ENCODE data around the gene FHOD3. TPM values are rescaled to one million over a fixed set of nuclear protein-coding genes. Genes with fewer than 3 reads are reported as not detected.

Gene FHOD3
- total and polyA plus RNA-seq, 2 of the 13 experiments (the other 11 are each of a cell fraction or from before 2014, with no cell fraction given) = 0.07 TPM; not detected in 1

- in situ Hi-C loops (cut with HindIII; ENCODE audit: extremely low pct_ligation_motif_present, low pct_unique_long_range_greater_than_20kb) = no loop called here
- FAIRE-seq (no peak), ATAC-seq (no peak), DNase-seq (ENCODE audit: low spot score) (no peak)
- BruUV-seq (replicated peaks) = no TSS peak
- ChIA-PET CTCF (ENCODE audit: low intra/inter-chr PET ratio, low total read pairs) (no interaction called here), POLR2A (no interaction called here)
- H3K27ac ChIP-seq (ENCODE audit: extremely low read length, insufficient read depth, low read length) = no peak overlapping the region
- no peaks in the 10 kb centered on the region for H3K4me1 ChIP-seq (ENCODE audit: insufficient read depth, low read length)
- no peak overlapping the region for H3K4me2 ChIP-seq (ENCODE audit: low read depth, low read length)
- no peaks in the 10 kb centered on the region for H3K27me3 ChIP-seq (ENCODE audit: control insufficient read depth in 1 of 2, insufficient read depth in 2 of 2, low read length in 2 of 2)
- no peaks in the 10 kb centered on the region for H3K9me3 ChIP-seq (ENCODE audit: low read length)
- no peaks in the 10 kb centered on the region for H3K79me2 ChIP-seq (ENCODE audit: insufficient read depth, low read length)
- H2AFZ ChIP-seq (ENCODE audit: low read length) = no peak overlapping the region
- no peaks in the 10 kb centered on the region for H3K36me3 ChIP-seq (replicated peaks in 1 of 2; ENCODE audit: control insufficient read depth in 1 of 2, insufficient read depth in 2 of 2, low read length in 2 of 2)
- no peak for TF ChIP-seq ZNF282 (IDR thresholded peaks at IDR 0.05; ENCODE audit: partially characterized antibody)
- no peak for TF ChIP-seq RARG (CRISPR knock-in tag; IDR thresholded peaks at IDR 0.05; ENCODE audit: low read depth)
- TF ChIP-seq AGO1 (IDR thresholded peaks at IDR 0.05; ENCODE audit: low read depth, low read length, poor library complexity, severe bottlenecking) = no peak
- TF ChIP-seq ZNF503 (CRISPR knock-in tag; IDR thresholded peaks at IDR 0.05) = no peak
- TF ChIP-seq SNAPC2 (CRISPR knock-in tag; IDR thresholded peaks at IDR 0.05) = no peak
- no peak for TF ChIP-seq TEAD2 (CRISPR knock-in tag; IDR thresholded peaks at IDR 0.05)
- TF ChIP-seq HMGXB3 (CRISPR knock-in tag; IDR thresholded peaks at IDR 0.05; ENCODE audit: borderline replicate concordance) = no peak
- no peak for TF ChIP-seq ETS1 (CRISPR knock-in tag; IDR thresholded peaks at IDR 0.05)
- TF ChIP-seq HINFP (CRISPR knock-in tag; IDR thresholded peaks at IDR 0.05; ENCODE audit: low read depth) = no peak
- no peak for TF ChIP-seq KAT2B (IDR thresholded peaks at IDR 0.05; ENCODE audit: borderline replicate concordance, low read depth, low read length)
- TF ChIP-seq CENPX (CRISPR knock-in tag; IDR thresholded peaks at IDR 0.05) = no peak
- no peak for TF ChIP-seq TFE3 (CRISPR knock-in tag; IDR thresholded peaks at IDR 0.05)
- no peak for TF ChIP-seq HCFC1 (IDR thresholded peaks at IDR 0.05; ENCODE audit: low read depth, low read length)
- no peak for TF ChIP-seq JUNB (CRISPR knock-in tag; IDR thresholded peaks at IDR 0.05; ENCODE audit: borderline replicate concordance)
- WGBS (ENCODE audit: low lambda C conversion rate) = 50% methylated on average over 1 of the region's 1 CpG
- intact Hi-C loops (cut with micrococcal nuclease; ENCODE audit: unreplicated experiment) = no loop called here
- H3K4me3 ChIP-seq (replicated peaks in 1 of 3; ENCODE audit: insufficient read depth in 1 of 3, low read depth in 2 of 3, low read length in 3 of 3) = no peak overlapping the region
- no peak overlapping the region for H3K9ac ChIP-seq (ENCODE audit: insufficient read depth, low read depth, low read length)
- H4K20me1 ChIP-seq (ENCODE audit: insufficient read depth, low read length) = no peaks in the 10 kb centered on the region
These were observed 62.9 kb downstream of the FHOD3 start for GRCh38 chr18:36360256-36360909.

Measured in HepG2 (cell line).